Adipocyte (in vitro differentiated cells): ENCODE data around the gene CALHM3.

Source experiments
- DNase-seq: peaks from one replicate; pipeline ENCODE4 v3.0.0-alpha.2; 2015; ENCODE audit warnings: low read depth
- H3K27me3 ChIP-seq: replicated peaks from 2 replicates; pipeline ENCODE4 v1.7.0; 2013; ENCODE audit warnings: mild to moderate bottlenecking, low read length, moderate library complexity; ENCODE audit not compliant: control insufficient read depth, insufficient read depth
- H3K36me3 ChIP-seq: 2 replicates; pipeline ENCODE4 v1.7.0; 2013; ENCODE audit warnings: low read length, mild to moderate bottlenecking, moderate library complexity; ENCODE audit not compliant: control insufficient read depth, insufficient read depth, severe bottlenecking
- H3K4me1 ChIP-seq: 2 replicates; pipeline ENCODE4 v1.7.0; 2013; ENCODE audit warnings: mild to moderate bottlenecking, low read length, moderate library complexity; ENCODE audit not compliant: control insufficient read depth, insufficient read depth
- H3K4me3 ChIP-seq: 2 replicates; pipeline ENCODE4 v1.7.0; 2013; ENCODE audit warnings: mild to moderate bottlenecking, low read length, moderate library complexity
- H3K9ac ChIP-seq: 2 replicates; pipeline ENCODE4 v1.7.0; 2013; ENCODE audit warnings: mild to moderate bottlenecking, low read length, moderate library complexity
- H3K9me3 ChIP-seq: 2 replicates; pipeline ENCODE4 v1.7.0; 2013; ENCODE audit warnings: mild to moderate bottlenecking, low read length, moderate library complexity; ENCODE audit not compliant: control insufficient read depth

The CALHM3 gene

DNA sequence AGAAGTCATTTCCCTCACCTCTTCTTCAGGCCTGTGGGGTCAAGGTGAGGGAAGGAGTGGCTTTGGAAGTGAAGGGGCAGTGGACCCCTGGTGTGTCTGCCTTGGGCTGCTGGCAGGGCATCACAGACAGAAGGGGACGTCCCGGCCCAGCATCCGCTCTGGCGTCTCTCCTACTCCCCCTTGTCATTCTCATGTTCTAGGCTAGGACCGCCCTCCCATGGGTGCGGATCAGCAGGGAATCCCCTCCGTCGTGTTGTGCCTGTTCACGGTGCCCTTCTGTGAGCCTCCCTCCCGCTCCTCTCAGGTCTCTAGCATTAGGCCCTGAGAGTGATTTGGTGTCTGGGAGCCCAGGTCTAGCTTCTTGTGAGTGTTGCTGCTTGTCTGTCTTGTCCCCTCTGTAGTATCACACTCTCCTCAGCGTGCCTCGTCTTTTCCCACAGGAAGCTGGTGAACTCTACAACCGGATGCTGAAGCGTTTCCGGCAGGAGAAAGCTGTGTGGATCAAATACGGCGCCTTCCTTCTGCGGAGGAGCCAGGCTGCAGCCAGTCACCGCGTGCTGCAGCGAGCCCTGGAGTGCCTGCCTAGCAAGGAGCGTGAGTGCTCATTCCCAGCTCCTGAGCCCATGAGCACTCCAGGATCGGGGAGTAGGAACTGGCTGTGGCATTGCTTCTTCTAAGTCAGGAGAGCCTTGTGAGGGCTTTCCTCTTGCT is 35.4 kb downstream of the CALHM3 start:
- Histone ChIP-seq H3K4me3 (no peak overlapping the region), H3K9me3 (no peaks in the 10 kb centered on the region), H3K9ac (peak overlapping the region; percentile 39), H3K4me1 (peaks cover 55% of the 10 kb centered on the region), H3K36me3 (peaks cover 77% of the 10 kb centered on the region), H3K27me3 (no peaks in the 10 kb centered on the region)
- DNase-seq = no peak

DNA sequence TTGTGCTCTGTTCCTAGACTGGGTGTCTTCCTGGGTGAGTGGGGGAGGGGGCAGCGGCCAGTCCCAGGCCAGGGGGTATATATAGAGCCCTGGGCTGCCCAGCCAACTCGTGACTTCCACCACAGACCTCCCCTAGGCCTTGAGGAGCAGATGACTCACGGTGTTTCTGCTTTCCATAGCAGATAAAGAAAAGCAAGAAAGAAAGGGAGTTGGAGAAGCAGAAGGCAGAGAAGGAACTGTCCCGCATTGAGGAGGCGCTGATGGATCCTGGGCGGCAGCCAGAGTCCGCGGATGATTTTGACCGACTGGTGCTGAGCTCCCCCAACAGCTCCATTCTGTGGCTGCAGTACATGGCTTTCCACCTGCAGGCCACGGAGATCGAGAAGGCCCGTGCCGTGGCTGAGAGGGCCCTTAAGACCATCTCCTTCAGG is 37.0 kb downstream of the CALHM3 start:
- Histone ChIP-seq H3K27me3 (no peaks in the 10 kb centered on the region), H3K36me3 (peaks cover 80% of the 10 kb centered on the region), H3K9ac (peak overlapping the region; percentile 52), H3K9me3 (no peaks in the 10 kb centered on the region), H3K4me3 (no peak overlapping the region), H3K4me1 (peaks cover 42% of the 10 kb centered on the region)
- DNase-seq = peak; percentile 7

DNA sequence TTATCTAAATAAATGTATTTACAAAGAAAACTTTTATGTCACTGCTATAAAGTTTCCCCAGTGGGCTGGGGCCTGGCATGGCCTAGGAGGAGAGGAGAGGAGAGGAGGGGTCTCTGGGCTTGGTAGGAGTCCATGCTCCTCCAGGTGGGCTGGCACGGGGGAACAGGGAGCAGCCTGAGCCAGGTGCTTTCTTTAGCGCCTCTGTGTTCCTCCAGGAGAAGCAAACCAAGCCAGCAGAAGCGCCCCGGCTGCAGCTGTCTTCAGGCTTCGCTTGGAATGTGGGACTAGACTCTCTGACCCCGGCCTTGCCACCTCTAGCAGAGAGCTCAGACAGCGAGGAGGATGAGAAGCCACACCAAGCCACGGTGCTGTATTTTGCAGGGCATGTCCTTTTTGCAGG is 37.4 kb downstream of the CALHM3 start:
- H3K36me3 ChIP-seq = peaks cover 80% of the 10 kb centered on the region
- no peak for DNase-seq
- H3K9ac ChIP-seq = peak overlapping the region; percentile 52

DNA sequence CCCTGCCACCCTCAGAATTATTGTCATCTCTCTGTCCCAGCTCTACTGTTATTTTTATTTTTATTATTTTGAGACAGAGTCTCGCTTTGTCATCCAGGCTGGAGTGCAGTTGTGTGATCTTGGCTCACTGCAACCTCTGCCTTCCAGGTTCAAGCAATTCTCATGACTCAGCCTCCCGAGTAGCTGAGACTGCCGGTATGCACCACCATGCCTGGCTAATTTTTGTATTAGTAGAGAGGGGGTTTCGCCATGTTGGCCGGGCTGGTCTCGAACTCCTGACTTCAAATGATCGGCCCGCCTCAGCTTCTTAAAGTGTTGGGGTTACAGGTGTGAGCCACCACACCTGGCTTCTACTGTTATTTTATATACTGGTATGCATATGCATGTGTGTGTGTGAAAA is 37.8 kb downstream of the CALHM3 start:
- H3K36me3 ChIP-seq = peaks cover 82% of the 10 kb centered on the region
- no peaks in the 10 kb centered on the region for H3K9me3 ChIP-seq
- H3K9ac ChIP-seq = peak overlapping the region; percentile 52
- DNase-seq = no peak
- H3K4me1 ChIP-seq = peaks cover 34% of the 10 kb centered on the region
- no peak overlapping the region for H3K4me3 ChIP-seq
- H3K27me3 ChIP-seq = no peaks in the 10 kb centered on the region

More for the DNA sequence above, 37.4 kb downstream of the CALHM3 start:
- Histone ChIP-seq H3K4me3 (no peak overlapping the region), H3K4me1 (peaks cover 37% of the 10 kb centered on the region), H3K27me3 (no peaks in the 10 kb centered on the region), H3K9me3 (no peaks in the 10 kb centered on the region)

DNA sequence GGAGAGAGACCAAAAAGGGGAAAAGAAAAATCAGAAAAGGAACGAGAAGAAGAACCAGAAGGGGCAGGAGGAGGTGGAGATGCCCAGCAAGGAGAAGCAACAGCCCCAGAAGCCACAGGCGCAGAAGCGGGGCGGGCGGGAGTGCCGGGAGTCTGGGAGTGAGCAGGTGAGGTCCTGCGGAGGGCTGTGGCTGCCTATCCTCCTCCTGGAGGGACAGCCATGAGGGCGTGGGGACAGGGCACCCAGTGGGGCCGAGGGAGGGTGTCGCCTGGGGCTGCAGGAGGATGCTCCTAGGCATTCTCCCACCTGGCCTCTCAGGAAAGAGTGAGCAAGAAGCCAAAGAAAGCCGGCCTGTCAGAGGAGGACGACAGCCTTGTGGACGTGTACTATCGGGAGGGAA is 38.6 kb downstream of the CALHM3 start:
- H3K9me3 ChIP-seq = no peaks in the 10 kb centered on the region
- no peaks in the 10 kb centered on the region for H3K27me3 ChIP-seq
- no peak overlapping the region for H3K4me3 ChIP-seq
- no peak for DNase-seq
- peaks cover 85% of the 10 kb centered on the region for H3K36me3 ChIP-seq
- H3K9ac ChIP-seq = no peak overlapping the region
- peaks cover 26% of the 10 kb centered on the region for H3K4me1 ChIP-seq

DNA sequence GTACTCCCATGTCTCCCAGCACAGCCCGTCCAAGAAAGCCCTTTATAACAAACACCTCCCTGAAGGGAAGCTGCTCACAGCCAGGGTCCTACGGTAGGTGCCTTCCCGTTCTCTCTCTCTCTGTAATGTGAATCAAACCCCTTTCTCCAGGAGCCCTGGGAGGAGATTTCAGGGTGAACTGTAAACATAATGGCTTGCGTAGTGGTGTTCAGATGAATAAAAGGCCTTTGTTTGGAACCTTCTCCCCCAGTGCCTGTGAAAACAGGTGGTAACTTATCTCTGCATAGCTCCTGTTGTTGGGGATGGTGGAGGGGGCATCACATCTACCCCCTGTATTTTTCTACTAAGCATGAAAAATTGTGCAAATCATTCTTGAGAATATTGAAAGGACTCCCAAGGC is 39.3 kb downstream of the CALHM3 start:
- no peak overlapping the region for H3K9ac ChIP-seq
- H3K4me1 ChIP-seq = peaks cover 24% of the 10 kb centered on the region
- no peak for DNase-seq
- H3K36me3 ChIP-seq = peaks cover 85% of the 10 kb centered on the region
- H3K9me3 ChIP-seq = no peaks in the 10 kb centered on the region
- no peaks in the 10 kb centered on the region for H3K27me3 ChIP-seq
- no peak overlapping the region for H3K4me3 ChIP-seq

DNA sequence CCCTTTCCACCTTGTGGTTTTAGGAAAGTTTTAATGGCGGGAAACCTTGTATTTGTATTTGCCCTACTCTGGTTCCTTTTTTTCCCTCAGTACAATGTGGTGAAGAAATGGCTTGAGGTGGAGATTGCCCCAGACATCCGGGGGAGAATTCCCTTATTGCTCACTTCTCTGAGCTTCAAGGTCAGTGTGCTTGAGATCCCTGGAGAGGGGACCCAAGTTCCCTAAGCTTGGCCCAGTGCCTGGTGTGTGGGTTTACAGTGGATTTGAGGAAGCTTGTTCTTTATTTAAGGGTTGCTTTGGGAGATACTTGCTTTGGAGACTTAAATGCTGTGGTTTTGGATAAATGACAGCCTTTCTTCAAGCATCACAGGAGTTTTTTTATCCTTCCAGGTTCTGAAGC is 45.2 kb downstream of the CALHM3 start:
- no peaks in the 10 kb centered on the region for H3K9me3 ChIP-seq
- DNase-seq = peak; percentile 12
- H3K4me3 ChIP-seq = no peak overlapping the region
- H3K4me1 ChIP-seq = peaks cover 14% of the 10 kb centered on the region
- H3K9ac ChIP-seq = no peak overlapping the region
- H3K27me3 ChIP-seq = no peaks in the 10 kb centered on the region
- H3K36me3 ChIP-seq = peaks cover 79% of the 10 kb centered on the region

DNA sequence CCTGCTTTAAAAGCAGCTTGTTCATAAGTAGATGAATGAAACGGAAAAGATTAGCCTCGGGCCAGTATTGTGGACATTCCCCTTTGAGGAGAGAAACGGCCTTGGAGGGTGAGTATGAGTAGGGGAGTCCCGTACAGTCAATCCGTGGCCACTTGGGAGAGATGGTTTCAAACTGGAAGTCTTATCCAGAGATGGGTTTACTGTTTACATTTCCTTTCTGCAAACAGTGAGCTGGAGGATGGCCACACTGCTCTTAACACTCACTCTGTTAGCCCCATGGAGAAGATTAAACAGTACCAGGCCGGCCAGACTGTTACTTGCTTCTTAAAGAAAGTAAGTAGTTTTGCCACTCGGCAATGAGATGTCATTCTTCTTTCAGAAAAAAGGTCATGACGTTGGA is 47.1 kb downstream of the CALHM3 start:
- DNase-seq = no peak
- Histone ChIP-seq H3K9me3 (no peaks in the 10 kb centered on the region), H3K4me1 (peaks cover 14% of the 10 kb centered on the region), H3K36me3 (peaks cover 82% of the 10 kb centered on the region), H3K9ac (no peak overlapping the region), H3K4me3 (no peak overlapping the region), H3K27me3 (no peaks in the 10 kb centered on the region)

DNA sequence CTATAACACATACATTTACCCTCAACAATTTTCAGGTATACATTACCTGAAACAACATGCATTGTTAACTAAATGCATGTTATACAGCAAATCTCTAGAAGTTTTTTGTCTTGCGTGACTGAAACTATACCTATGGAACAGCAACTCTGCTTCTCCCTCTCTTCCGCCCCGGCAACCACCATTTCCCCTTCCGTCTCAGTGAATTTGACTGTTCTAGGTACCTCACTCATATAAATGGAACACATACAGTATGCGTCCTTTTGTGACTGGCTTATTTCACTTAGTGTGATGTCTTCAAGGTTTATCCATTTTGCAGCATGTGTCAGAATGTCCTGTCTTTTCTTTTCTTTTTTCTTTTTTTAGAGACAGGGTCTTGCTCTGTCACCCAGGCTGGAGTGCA is 49.4 kb downstream of the CALHM3 start:
- H3K36me3 ChIP-seq = peaks cover 77% of the 10 kb centered on the region
- no peaks in the 10 kb centered on the region for H3K9me3 ChIP-seq
- H3K27me3 ChIP-seq = no peaks in the 10 kb centered on the region
- peaks cover 14% of the 10 kb centered on the region for H3K4me1 ChIP-seq
- no peak for DNase-seq
- no peak overlapping the region for H3K9ac ChIP-seq
- no peak overlapping the region for H3K4me3 ChIP-seq

DNA sequence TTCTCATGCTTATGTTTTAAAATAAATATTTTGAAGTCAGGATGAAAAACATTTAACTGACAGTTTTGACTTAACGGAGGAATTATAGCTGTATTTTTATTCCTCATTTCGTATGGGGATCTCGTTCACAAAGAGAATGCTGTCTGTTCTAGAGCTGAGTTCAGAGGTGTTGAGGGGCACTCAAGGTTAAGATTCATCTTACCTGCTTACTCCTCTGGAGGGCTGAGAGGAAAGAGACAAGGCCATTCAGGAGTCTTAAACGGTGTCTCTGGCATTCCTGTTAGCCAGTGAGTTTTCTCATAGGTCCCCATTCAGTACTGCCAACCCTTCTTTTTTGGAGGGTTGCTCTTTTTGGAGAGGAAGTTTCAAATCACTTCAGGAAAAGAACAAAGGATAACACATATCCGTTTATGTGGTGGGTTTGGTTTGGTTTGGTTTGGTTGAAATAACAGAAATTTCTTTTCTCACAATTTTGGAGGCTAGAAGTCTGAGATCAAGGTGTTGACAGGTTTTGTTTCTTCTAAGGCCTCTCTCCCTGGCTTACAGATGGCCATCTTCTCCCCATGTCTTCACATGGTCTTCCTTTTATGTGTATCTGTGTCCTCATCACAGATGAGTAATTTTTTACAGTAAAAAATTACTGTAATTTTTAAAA is 49.9 kb downstream of the CALHM3 start:
- DNase-seq = no peak
- Histone ChIP-seq H3K4me1 (peaks cover 9% of the 10 kb centered on the region), H3K4me3 (no peak overlapping the region), H3K9me3 (no peaks in the 10 kb centered on the region), H3K27me3 (no peaks in the 10 kb centered on the region), H3K9ac (no peak overlapping the region), H3K36me3 (peaks cover 78% of the 10 kb centered on the region)

DNA sequence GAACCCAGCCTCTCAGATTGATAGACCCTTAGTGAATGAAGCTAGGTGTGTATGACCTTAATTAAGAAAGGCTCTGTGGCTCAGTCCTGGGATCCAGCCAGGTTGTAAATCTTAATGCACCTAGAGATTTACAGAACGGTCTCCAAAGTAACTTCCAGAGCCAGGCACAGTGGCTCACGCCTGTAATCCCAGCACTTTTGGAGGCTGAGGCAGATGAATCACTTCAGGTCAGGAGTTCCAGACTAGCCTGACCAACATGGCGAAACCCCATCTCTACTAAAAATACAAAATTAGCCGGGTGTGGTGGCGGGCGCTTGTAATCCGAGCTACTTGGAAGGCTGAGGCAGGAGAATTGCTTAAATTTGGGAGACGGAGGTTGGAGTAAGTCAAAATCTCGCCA is 51.2 kb downstream of the CALHM3 start:
- H3K9ac ChIP-seq = no peak overlapping the region

More for the DNA sequence above, 51.2 kb downstream of the CALHM3 start:
- Histone ChIP-seq H3K4me3 (no peak overlapping the region), H3K27me3 (no peaks in the 10 kb centered on the region), H3K36me3 (peaks cover 88% of the 10 kb centered on the region), H3K9me3 (no peaks in the 10 kb centered on the region), H3K4me1 (no peaks in the 10 kb centered on the region)
- no peak for DNase-seq
